ENCODE data around the gene BLVRB. TPM values are rescaled to one million over a fixed set of nuclear protein-coding genes. Genes with fewer than 3 reads are reported as not detected.

The BLVRB gene
- total and polyA plus RNA-seq, 2 donors (not counting 3 experiments of a cell fraction or from before 2014, with no cell fraction given): 30.8 to 113 TPM

DNA sequence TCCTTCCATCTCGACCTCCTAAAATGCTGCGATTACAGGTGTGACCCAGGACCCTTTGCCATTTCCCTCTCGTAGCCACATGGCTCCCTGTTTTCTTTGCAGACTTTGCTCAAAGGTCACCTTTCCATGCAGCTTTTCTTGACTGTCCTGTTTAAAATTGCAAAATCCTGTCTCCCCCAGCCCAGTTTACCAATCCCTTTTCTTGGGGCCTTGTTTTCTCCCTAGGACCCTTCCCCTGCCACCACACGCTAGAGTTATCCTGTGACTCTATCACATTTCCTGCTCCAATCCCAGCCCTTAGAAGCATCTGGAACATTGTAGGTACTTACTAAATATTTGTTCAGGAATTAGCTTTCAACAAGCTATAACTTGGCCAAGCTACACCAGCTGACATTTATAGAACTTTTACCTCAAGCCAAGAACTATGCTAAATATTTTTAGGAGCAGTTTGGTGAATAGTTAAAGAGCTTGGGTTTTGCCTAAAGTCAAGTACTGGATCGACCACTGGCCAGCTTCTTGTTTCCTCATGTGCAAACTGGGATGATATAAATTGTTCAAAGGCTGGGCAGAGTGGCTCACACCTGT, 12.3 kb downstream of the BLVRB start:
- no peak overlapping the region for H3K4me2 ChIP-seq (ENCODE audit: insufficient read depth, low read length)
- ChIA-PET CTCF (interaction anchor here (1.2 to 4.0 kb wide), 5 partner anchors 9 to 148 kb away, joined by 3 to 36 read pairs (median 5); partner anchors contain the start of gene BLVRB), POLR2A (interaction anchor here (0.9 kb wide), 1 partner anchor 11 kb away, joined by 3 read pairs; no protein-coding TSS in a partner anchor)
- TF ChIP-seq EZH2 (IDR thresholded peaks at IDR 0.05; ENCODE audit: borderline replicate concordance, low read depth, low read length, severe bottlenecking): no peak
- no peak for TF ChIP-seq FOS (IDR thresholded peaks at IDR 0.05; ENCODE audit: borderline replicate concordance, insufficient read depth, low read length)
- TF ChIP-seq, protein P1, sequence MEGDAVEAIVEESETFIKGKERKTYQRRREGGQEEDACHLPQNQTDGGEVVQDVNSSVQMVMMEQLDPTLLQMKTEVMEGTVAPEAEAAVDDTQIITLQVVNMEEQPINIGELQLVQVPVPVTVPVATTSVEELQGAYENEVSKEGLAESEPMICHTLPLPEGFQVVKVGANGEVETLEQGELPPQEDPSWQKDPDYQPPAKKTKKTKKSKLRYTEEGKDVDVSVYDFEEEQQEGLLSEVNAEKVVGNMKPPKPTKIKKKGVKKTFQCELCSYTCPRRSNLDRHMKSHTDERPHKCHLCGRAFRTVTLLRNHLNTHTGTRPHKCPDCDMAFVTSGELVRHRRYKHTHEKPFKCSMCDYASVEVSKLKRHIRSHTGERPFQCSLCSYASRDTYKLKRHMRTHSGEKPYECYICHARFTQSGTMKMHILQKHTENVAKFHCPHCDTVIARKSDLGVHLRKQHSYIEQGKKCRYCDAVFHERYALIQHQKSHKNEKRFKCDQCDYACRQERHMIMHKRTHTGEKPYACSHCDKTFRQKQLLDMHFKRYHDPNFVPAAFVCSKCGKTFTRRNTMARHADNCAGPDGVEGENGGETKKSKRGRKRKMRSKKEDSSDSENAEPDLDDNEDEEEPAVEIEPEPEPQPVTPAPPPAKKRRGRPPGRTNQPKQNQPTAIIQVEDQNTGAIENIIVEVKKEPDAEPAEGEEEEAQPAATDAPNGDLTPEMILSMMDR (IDR thresholded peaks at IDR 0.05; ENCODE audit: extremely low read depth in 1 of 2, insufficient read depth in 1 of 2, low read depth in 1 of 2, low read length in 2 of 2): no peak
- TF ChIP-seq MYC (IDR thresholded peaks at IDR 0.05; ENCODE audit: low read depth, low read length): no peak
- TF ChIP-seq, protein P2, sequence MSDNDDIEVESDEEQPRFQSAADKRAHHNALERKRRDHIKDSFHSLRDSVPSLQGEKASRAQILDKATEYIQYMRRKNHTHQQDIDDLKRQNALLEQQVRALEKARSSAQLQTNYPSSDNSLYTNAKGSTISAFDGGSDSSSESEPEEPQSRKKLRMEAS (IDR thresholded peaks at IDR 0.05; ENCODE audit: insufficient read depth, insufficient read length): no peak
- TF ChIP-seq GATA2 (IDR thresholded peaks at IDR 0.05; ENCODE audit: insufficient read depth, insufficient read length, low read depth, low read length): no peak
- no peak for TF ChIP-seq POLR2AphosphoS5 (IDR thresholded peaks at IDR 0.05; ENCODE audit: insufficient read depth, low read depth, low read length)
- no peak for TF ChIP-seq POLR2A (IDR thresholded peaks at IDR 0.05; ENCODE audit: low read depth, low read length)
- H4K20me1 ChIP-seq (replicated peaks; ENCODE audit: control insufficient read depth, extremely low read depth, insufficient read depth, low read length): no peaks in the 10 kb centered on the region
- no peak overlapping the region for H3K4me3 ChIP-seq (replicated peaks in 1 of 3; ENCODE audit: insufficient read depth in 1 of 3, low read depth in 1 of 3, low read length in 3 of 3)
- intact Hi-C loops (cut with micrococcal nuclease): no loop called here
- no peaks in the 10 kb centered on the region for H3K4me1 ChIP-seq (ENCODE audit: control insufficient read depth, extremely low read depth, insufficient read depth, low read length)
- H3K27me3 ChIP-seq (ENCODE audit: control insufficient read depth in 2 of 2, insufficient read depth in 2 of 2, low read length in 2 of 2): no peaks in the 10 kb centered on the region
- H3K9ac ChIP-seq (replicated peaks; ENCODE audit: extremely low read depth, insufficient read depth, low read length): no peak overlapping the region
- FAIRE-seq (no peak), DNase-seq (ENCODE audit: low read depth, low spot score) (no peak)
- BruUV-seq (replicated peaks): no TSS peak
- no peaks in the 10 kb centered on the region for H3K9me3 ChIP-seq (replicated peaks; ENCODE audit: control insufficient read depth, insufficient read depth, low read length)
- no peaks in the 10 kb centered on the region for H3K79me2 ChIP-seq (ENCODE audit: control insufficient read depth, insufficient read depth, low read length)
- no peak overlapping the region for H2AFZ ChIP-seq (ENCODE audit: low read depth, low read length)
- no peaks in the 10 kb centered on the region for H3K9me1 ChIP-seq (replicated peaks; ENCODE audit: control insufficient read depth, extremely low read depth, insufficient read depth, low read length)
- dilution Hi-C loops (cut with MboI; ENCODE audit: extremely low pct_ligation_motif_present, low sequenced_read_pairs): no loop called here
- no peaks in the 10 kb centered on the region for H3K36me3 ChIP-seq (ENCODE audit: control insufficient read depth in 2 of 2, extremely low read depth in 1 of 2, insufficient read depth in 2 of 2, low read length in 2 of 2)
- no peak overlapping the region for H3K27ac ChIP-seq (ENCODE audit: insufficient read depth, low read depth, low read length)
